ENCODE measurements around the gene CDH11.

Gene CDH11

DNA sequence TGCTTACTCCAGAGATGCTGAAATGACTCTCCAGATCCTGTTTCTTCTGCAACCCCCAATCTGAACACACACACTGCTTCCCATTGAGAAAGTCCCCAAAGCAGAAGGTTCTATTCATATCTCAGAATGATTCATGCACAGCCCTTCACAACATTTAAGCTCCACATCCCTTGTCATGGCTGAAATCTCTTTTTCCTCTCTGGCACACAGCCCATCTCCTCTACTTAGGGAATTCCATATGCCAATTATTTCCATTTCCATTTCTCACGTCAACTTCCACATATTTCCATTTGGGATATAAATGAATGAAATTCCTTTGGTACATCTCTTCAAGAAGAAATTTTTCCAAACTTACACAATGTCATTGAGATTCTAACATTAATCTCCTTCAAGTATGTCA is 119.6 kb downstream of the CDH11 start:
- H3K9ac ChIP-seq (ENCODE audit: low read length): no peak overlapping the region
- H3K27me3 ChIP-seq (ENCODE audit: insufficient read depth, low read length): no peaks in the 10 kb centered on the region
- no peaks in the 10 kb centered on the region for H3K4me1 ChIP-seq (ENCODE audit: insufficient read depth, low read length, severe bottlenecking)
- no peak overlapping the region for H3K27ac ChIP-seq (ENCODE audit: low read depth, low read length, poor library complexity, severe bottlenecking)
- H3K9me3 ChIP-seq (ENCODE audit: low read length): no peaks in the 10 kb centered on the region
- no peaks in the 10 kb centered on the region for H3K36me3 ChIP-seq (ENCODE audit: insufficient read depth, low read length)
- H2AFZ ChIP-seq (ENCODE audit: low read length): no peak overlapping the region
- no peaks in the 10 kb centered on the region for H3K9me2 ChIP-seq (ENCODE audit: low read depth, low read length)
- TF ChIP-seq EZH2 (IDR thresholded peaks at IDR 0.05; ENCODE audit: borderline replicate concordance, low read length): no peak
- TF ChIP-seq, protein P1, sequence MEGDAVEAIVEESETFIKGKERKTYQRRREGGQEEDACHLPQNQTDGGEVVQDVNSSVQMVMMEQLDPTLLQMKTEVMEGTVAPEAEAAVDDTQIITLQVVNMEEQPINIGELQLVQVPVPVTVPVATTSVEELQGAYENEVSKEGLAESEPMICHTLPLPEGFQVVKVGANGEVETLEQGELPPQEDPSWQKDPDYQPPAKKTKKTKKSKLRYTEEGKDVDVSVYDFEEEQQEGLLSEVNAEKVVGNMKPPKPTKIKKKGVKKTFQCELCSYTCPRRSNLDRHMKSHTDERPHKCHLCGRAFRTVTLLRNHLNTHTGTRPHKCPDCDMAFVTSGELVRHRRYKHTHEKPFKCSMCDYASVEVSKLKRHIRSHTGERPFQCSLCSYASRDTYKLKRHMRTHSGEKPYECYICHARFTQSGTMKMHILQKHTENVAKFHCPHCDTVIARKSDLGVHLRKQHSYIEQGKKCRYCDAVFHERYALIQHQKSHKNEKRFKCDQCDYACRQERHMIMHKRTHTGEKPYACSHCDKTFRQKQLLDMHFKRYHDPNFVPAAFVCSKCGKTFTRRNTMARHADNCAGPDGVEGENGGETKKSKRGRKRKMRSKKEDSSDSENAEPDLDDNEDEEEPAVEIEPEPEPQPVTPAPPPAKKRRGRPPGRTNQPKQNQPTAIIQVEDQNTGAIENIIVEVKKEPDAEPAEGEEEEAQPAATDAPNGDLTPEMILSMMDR (IDR thresholded peaks at IDR 0.05; ENCODE audit: low read length): no peak
- no peaks in the 10 kb centered on the region for H3F3A ChIP-seq (ENCODE audit: insufficient read depth, low read length)
- no peaks in the 10 kb centered on the region for H4K20me1 ChIP-seq (ENCODE audit: insufficient read depth, low read length)
- H3K4me2 ChIP-seq (ENCODE audit: low read length): no peak overlapping the region
- no peaks in the 10 kb centered on the region for H3K79me2 ChIP-seq (ENCODE audit: insufficient read depth, low read length)
- no peak overlapping the region for H3K4me3 ChIP-seq (ENCODE audit: low read depth, low read length, poor library complexity, severe bottlenecking)

DNA sequence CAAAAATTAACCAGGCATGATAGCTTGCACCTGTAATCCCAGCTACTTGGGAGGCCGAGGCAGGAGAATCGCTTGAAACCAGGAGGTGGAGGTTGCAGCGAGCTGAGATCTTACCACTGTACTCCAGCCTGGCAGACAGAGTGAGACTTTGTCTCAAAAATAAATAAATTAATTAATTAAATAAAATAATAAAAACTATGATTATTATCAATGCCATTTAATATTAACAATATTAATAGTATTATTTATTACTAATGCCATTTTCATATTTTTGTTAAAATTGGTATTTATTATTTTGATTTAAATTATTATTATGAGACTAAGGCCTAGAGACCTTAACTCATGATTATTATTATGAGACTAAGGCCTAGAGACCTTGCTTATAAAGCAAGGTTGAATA is 121.2 kb downstream of the CDH11 start:
- H3K27me3 ChIP-seq (ENCODE audit: insufficient read depth, low read length): no peaks in the 10 kb centered on the region
- H4K20me1 ChIP-seq (ENCODE audit: insufficient read depth, low read length): no peaks in the 10 kb centered on the region
- H3K9ac ChIP-seq (ENCODE audit: low read length): no peak overlapping the region
- H3K4me1 ChIP-seq (ENCODE audit: insufficient read depth, low read length, severe bottlenecking): no peaks in the 10 kb centered on the region
- no peak overlapping the region for H3K4me3 ChIP-seq (ENCODE audit: low read depth, low read length, poor library complexity, severe bottlenecking)
- no peak for TF ChIP-seq EZH2 (IDR thresholded peaks at IDR 0.05; ENCODE audit: borderline replicate concordance, low read length)
- TF ChIP-seq, protein P1 (IDR thresholded peaks at IDR 0.05; ENCODE audit: low read length): no peak
- H3K9me3 ChIP-seq (ENCODE audit: low read length): no peaks in the 10 kb centered on the region
- no peak overlapping the region for H2AFZ ChIP-seq (ENCODE audit: low read length)
- H3K36me3 ChIP-seq (ENCODE audit: insufficient read depth, low read length): no peaks in the 10 kb centered on the region
- H3K79me2 ChIP-seq (ENCODE audit: insufficient read depth, low read length): no peaks in the 10 kb centered on the region
- no peaks in the 10 kb centered on the region for H3F3A ChIP-seq (ENCODE audit: insufficient read depth, low read length)
- no peak overlapping the region for H3K4me2 ChIP-seq (ENCODE audit: low read length)
- H3K9me2 ChIP-seq (ENCODE audit: low read depth, low read length): no peaks in the 10 kb centered on the region
- no peak overlapping the region for H3K27ac ChIP-seq (ENCODE audit: low read depth, low read length, poor library complexity, severe bottlenecking)

DNA sequence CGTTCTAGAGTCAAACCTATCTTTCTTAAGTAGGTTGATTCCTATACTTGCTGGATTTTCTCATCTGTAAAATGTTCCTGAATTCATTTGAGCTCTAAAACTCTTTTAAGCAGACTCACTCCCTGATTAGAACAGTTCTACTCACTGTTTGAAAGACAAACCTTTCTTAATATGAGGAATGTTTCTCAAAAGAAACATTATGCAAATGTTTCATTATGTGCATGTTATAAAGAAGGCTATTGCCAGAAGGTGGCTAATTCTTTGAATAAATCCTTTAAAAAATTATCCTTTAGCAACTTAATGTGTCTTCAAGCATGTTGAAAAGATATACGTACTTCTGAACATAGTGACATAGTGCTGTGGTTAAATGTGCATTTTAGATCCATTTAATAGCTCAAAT is 124.1 kb downstream of the CDH11 start:
- no peaks in the 10 kb centered on the region for H3K27me3 ChIP-seq (ENCODE audit: insufficient read depth, low read length)
- H3K4me3 ChIP-seq (ENCODE audit: low read depth, low read length, poor library complexity, severe bottlenecking): no peak overlapping the region
- no peaks in the 10 kb centered on the region for H3K79me2 ChIP-seq (ENCODE audit: insufficient read depth, low read length)
- TF ChIP-seq, protein P1 (IDR thresholded peaks at IDR 0.05; ENCODE audit: low read length): no peak
- no peak for TF ChIP-seq EZH2 (IDR thresholded peaks at IDR 0.05; ENCODE audit: borderline replicate concordance, low read length)
- H3K9me3 ChIP-seq (ENCODE audit: low read length): no peaks in the 10 kb centered on the region
- no peaks in the 10 kb centered on the region for H3F3A ChIP-seq (ENCODE audit: insufficient read depth, low read length)
- H3K4me1 ChIP-seq (ENCODE audit: insufficient read depth, low read length, severe bottlenecking): no peaks in the 10 kb centered on the region
- no peaks in the 10 kb centered on the region for H4K20me1 ChIP-seq (ENCODE audit: insufficient read depth, low read length)
- no peak overlapping the region for H3K9ac ChIP-seq (ENCODE audit: low read length)
- no peak overlapping the region for H3K4me2 ChIP-seq (ENCODE audit: low read length)
- H3K36me3 ChIP-seq (ENCODE audit: insufficient read depth, low read length): no peaks in the 10 kb centered on the region
- H3K27ac ChIP-seq (ENCODE audit: low read depth, low read length, poor library complexity, severe bottlenecking): no peak overlapping the region
- H3K9me2 ChIP-seq (ENCODE audit: low read depth, low read length): no peaks in the 10 kb centered on the region
- H2AFZ ChIP-seq (ENCODE audit: low read length): no peak overlapping the region
